ENCODE results near the gene PODXL2. TPM values are rescaled to one million over a fixed set of nuclear protein-coding genes. Genes with fewer than 3 reads are reported as not detected.
"Not testable (repeated sequence)": the region's sequence is repeated elsewhere in the genome, so short reads cannot be mapped to it uniquely, and the experiment has no call there.

The PODXL2 gene
- polyA plus RNA-seq, 1 experiment = 3.4 TPM

DNA sequence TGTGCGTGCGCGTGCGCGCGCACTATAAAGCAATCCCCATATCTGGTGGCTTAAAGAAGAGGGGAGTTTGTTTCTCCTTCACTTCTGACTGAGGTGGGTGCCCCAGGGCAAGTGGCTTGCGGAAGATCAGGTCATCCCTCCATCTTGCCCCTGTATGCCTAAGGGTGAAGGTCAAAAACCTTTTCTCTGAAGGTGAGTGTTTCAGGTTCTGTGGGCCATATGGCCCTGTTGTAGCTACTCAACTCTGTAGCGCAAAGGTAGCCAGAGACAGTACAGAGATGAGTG is 49.3 kb downstream of the PODXL2 start:
- Histone ChIP-seq H3K36me3 (ENCODE audit: control insufficient read depth, insufficient read depth, low read length) (peaks cover 16% of the 10 kb centered on the region), H3K4me3 (ENCODE audit: low read depth, low read length) (no peak overlapping the region), H3K27me3 (ENCODE audit: control insufficient read depth, insufficient read depth, low read length) (no peaks in the 10 kb centered on the region)
- ChIA-PET CTCF (interaction anchor here (0.8 to 1.4 kb wide), 3 partner anchors 13 to 25 kb away, joined by 3 to 5 read pairs (median 3); no protein-coding TSS in a partner anchor), POLR2A (no interaction called here)
- no peak for DNase-seq (ENCODE audit: low read depth)
- TF ChIP-seq, protein P1, sequence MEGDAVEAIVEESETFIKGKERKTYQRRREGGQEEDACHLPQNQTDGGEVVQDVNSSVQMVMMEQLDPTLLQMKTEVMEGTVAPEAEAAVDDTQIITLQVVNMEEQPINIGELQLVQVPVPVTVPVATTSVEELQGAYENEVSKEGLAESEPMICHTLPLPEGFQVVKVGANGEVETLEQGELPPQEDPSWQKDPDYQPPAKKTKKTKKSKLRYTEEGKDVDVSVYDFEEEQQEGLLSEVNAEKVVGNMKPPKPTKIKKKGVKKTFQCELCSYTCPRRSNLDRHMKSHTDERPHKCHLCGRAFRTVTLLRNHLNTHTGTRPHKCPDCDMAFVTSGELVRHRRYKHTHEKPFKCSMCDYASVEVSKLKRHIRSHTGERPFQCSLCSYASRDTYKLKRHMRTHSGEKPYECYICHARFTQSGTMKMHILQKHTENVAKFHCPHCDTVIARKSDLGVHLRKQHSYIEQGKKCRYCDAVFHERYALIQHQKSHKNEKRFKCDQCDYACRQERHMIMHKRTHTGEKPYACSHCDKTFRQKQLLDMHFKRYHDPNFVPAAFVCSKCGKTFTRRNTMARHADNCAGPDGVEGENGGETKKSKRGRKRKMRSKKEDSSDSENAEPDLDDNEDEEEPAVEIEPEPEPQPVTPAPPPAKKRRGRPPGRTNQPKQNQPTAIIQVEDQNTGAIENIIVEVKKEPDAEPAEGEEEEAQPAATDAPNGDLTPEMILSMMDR (IDR thresholded peaks at IDR 0.05; ENCODE audit: insufficient read depth, low read depth, low read length) = no peak

GRCh38 chr3:127678611-127679533 is 49.9 kb downstream of the PODXL2 start:
- DNase-seq (ENCODE audit: low read depth) = no peak
- TF ChIP-seq, protein P1 (IDR thresholded peaks at IDR 0.05; ENCODE audit: insufficient read depth, low read depth, low read length) = no peak
- ChIA-PET CTCF (interaction anchor here (0.7 to 2.0 kb wide), 8 partner anchors 11 to 292 kb away, joined by 3 to 6 read pairs (median 4); no protein-coding TSS in a partner anchor), POLR2A (no interaction called here)
- H3K27me3 ChIP-seq (ENCODE audit: control insufficient read depth, insufficient read depth, low read length) = no peaks in the 10 kb centered on the region
- H3K36me3 ChIP-seq (ENCODE audit: control insufficient read depth, insufficient read depth, low read length) = peaks cover 16% of the 10 kb centered on the region
- no peak overlapping the region for H3K4me3 ChIP-seq (ENCODE audit: low read depth, low read length)

GRCh38 chr3:127679534-127680145 is 50.7 kb downstream of the PODXL2 start:
- Histone ChIP-seq H3K27me3 (ENCODE audit: control insufficient read depth, insufficient read depth, low read length) (no peaks in the 10 kb centered on the region), H3K36me3 (ENCODE audit: control insufficient read depth, insufficient read depth, low read length) (peaks cover 14% of the 10 kb centered on the region), H3K4me3 (ENCODE audit: low read depth, low read length) (no peak overlapping the region)
- DNase-seq (ENCODE audit: low read depth) = no peak
- TF ChIP-seq, protein P1 (IDR thresholded peaks at IDR 0.05; ENCODE audit: insufficient read depth, low read depth, low read length) = peak; percentile 30; the same call in 1 of the 2 replicates
- ChIA-PET CTCF (interaction anchor here (0.6 to 2.0 kb wide), 7 partner anchors 10 to 291 kb away, joined by 3 to 8 read pairs (median 4); no protein-coding TSS in a partner anchor), POLR2A (no interaction called here)

DNA sequence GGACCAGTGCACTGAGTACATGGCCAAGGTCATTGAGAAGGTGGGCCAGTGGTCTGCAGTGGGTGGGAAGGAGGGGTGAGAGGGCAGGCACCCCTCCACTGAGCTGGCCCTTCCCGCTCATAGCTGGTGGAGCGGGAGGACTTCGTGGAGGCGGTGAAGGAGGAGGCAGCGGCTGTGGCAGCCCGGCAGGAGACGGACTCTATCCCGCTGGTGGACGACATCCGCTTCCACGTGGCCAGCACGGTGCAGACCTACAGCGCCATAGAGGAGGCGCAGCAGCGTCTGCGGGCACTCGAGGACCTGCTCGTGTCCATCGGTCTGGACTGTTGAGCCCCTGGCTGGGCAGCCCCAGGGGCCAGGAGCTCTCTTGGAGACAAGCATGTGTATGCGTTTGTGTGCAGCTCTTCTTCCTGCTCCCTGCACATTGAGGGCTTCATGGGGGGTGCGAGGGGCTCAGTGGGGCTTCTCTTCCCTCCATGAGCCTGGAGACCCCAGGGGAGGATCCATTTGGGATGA is 51.2 kb downstream of the PODXL2 start:
- no peak for DNase-seq (ENCODE audit: low read depth)
- TF ChIP-seq, protein P1 (IDR thresholded peaks at IDR 0.05; ENCODE audit: insufficient read depth, low read depth, low read length) = no peak
- Histone ChIP-seq H3K36me3 (ENCODE audit: control insufficient read depth, insufficient read depth, low read length) (peaks cover 14% of the 10 kb centered on the region), H3K4me3 (ENCODE audit: low read depth, low read length) (no peak overlapping the region), H3K27me3 (ENCODE audit: control insufficient read depth, insufficient read depth, low read length) (no peaks in the 10 kb centered on the region)
- ChIA-PET CTCF (interaction anchor here (0.6 to 2.0 kb wide), 4 partner anchors 15 to 99 kb away, joined by 3 to 8 read pairs (median 5); no protein-coding TSS in a partner anchor), POLR2A (no interaction called here)

- POLR2A ChIA-PET = no interaction called here
- no peak for DNase-seq (ENCODE audit: low read depth)
- CTCF ChIA-PET = interaction anchor here (1.7 kb wide), 1 partner anchor 15 kb away, joined by 8 read pairs; no protein-coding TSS in a partner anchor
- peaks cover 14% of the 10 kb centered on the region for H3K36me3 ChIP-seq (ENCODE audit: control insufficient read depth, insufficient read depth, low read length)
- H3K27me3 ChIP-seq (ENCODE audit: control insufficient read depth, insufficient read depth, low read length) = no peaks in the 10 kb centered on the region
- H3K4me3 ChIP-seq (ENCODE audit: low read depth, low read length) = no peak overlapping the region
- TF ChIP-seq, protein P1 (IDR thresholded peaks at IDR 0.05; ENCODE audit: insufficient read depth, low read depth, low read length) = no peak
These were observed 51.8 kb downstream of the PODXL2 start for GRCh38 chr3:127680798-127681221.

DNA sequence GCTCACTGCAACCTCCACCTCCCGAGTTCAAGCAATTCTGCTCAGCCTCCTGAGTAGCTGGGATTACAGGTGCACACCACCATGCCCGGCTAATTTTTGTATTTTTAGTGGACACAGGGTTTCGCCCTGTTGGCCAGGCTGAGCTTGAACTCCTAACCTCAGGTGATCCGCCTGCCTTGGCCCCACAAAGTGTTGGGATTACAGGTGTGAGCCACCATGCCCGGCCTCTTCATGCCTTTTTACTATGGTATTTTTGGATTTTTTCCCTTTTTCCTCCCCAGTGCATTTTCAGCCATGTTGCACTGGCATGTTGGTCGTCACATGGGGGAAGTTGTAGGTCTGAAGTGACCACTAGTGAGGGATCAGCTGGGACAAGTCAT is 53.2 kb downstream of the PODXL2 start:
- H3K36me3 ChIP-seq (ENCODE audit: control insufficient read depth, insufficient read depth, low read length); POLR2A ChIA-PET: not testable (repeated sequence)
- CTCF ChIA-PET = interaction anchor here (0.7 to 1.8 kb wide), 4 partner anchors 10 to 30 kb away, joined by 3 to 8 read pairs (median 6); no protein-coding TSS in a partner anchor

More for the DNA sequence above, 53.2 kb downstream of the PODXL2 start:
- not testable (repeated sequence) for DNase-seq (ENCODE audit: low read depth); H3K27me3 ChIP-seq (ENCODE audit: control insufficient read depth, insufficient read depth, low read length); H3K4me3 ChIP-seq (ENCODE audit: low read depth, low read length)
